Stimulated activated CD8-positive, alpha-beta memory T cell treated with anti-CD3 and anti-CD28 coated beads, Interleukin-15, amount 100 ng/mL, for 1 hour (primary cell): ENCODE results near the gene PSMD5.
"Not testable (repeated sequence)": the region's sequence is repeated elsewhere in the genome, so short reads cannot be mapped to it uniquely, and the experiment has no call there.

Source experiments
- DNase-seq: peaks from one replicate; pipeline ENCODE4 v3.0.0-alpha.2; 2020; ENCODE audit warnings: low read depth

Gene PSMD5

GRCh38 chr9:120807607-120808379, 34.9 kb downstream of the PSMD5 start:
- DNase-seq: no peak

GRCh38 chr9:120804784-120805363, 37.8 kb downstream of the PSMD5 start:
- not testable (repeated sequence) for DNase-seq

- DNase-seq: no peak
Observed at GRCh38 chr9:120801441-120801840, 41.3 kb downstream of the PSMD5 start.

GRCh38 chr9:120792898-120793765, 49.6 kb downstream of the PSMD5 start, which contains the start of gene FBXW2:
TSS of gene FBXW2 (minus strand) at chr9:120793416. CDS start at chr9:120788258, 5,158 bp downstream.
- peak; percentile 57 for DNase-seq

- DNase-seq: no peak
Observed at GRCh38 chr9:120791161-120791560, 51.6 kb downstream of the PSMD5 start.

GRCh38 chr9:120787933-120788332, 54.8 kb downstream of the PSMD5 start:
- DNase-seq: no peak

- no peak for DNase-seq
Observed at GRCh38 chr9:120783602-120784047, 59.1 kb downstream of the PSMD5 start.

GRCh38 chr9:120781236-120781635, 61.5 kb downstream of the PSMD5 start:
- no peak for DNase-seq

GRCh38 chr9:120780367-120780766, 62.4 kb downstream of the PSMD5 start:
- DNase-seq: no peak

GRCh38 chr9:120779227-120779626, 63.5 kb downstream of the PSMD5 start:
- no peak for DNase-seq

GRCh38 chr9:120778758-120779157, 64.0 kb downstream of the PSMD5 start:
- DNase-seq: no peak

GRCh38 chr9:120777229-120777628, 65.5 kb downstream of the PSMD5 start:
- DNase-seq: no peak

- DNase-seq: no peak
Observed at GRCh38 chr9:120776788-120777187, 65.9 kb downstream of the PSMD5 start.

- DNase-seq: no peak
Observed at GRCh38 chr9:120775859-120776258, 66.9 kb downstream of the PSMD5 start.

GRCh38 chr9:120774719-120775118, 68.0 kb downstream of the PSMD5 start:
- DNase-seq: no peak

- no peak for DNase-seq
Observed at GRCh38 chr9:120773256-120773655, 69.5 kb downstream of the PSMD5 start.

- DNase-seq: no peak
Observed at GRCh38 chr9:120770931-120771330, 71.8 kb downstream of the PSMD5 start.

GRCh38 chr9:120768886-120769285, 73.8 kb downstream of the PSMD5 start:
- DNase-seq: no peak

- no peak for DNase-seq
Observed at GRCh38 chr9:120768247-120768646, 74.5 kb downstream of the PSMD5 start.

- DNase-seq: no peak
Observed at GRCh38 chr9:120767451-120767850, 75.3 kb downstream of the PSMD5 start.
